SJCRH30 (cell line): ENCODE data around the gene RNF217. TPM values are rescaled to one million over a fixed set of nuclear protein-coding genes. Genes with fewer than 3 reads are reported as not detected.
"Not testable (repeated sequence)": the region's sequence is repeated elsewhere in the genome, so short reads cannot be mapped to it uniquely, and the experiment has no call there.

Experiments
- DNase-seq, 2 experiments: peaks; one replicate each; pipeline ENCODE4 v3.0.0-alpha.2; 2015 to 2020
- H3K27ac ChIP-seq: fragments of 250-450 bp; sonication (Bioruptor Pico); 2 replicates; pipeline ENCODE4 v1.5.1; 2020; ENCODE audit warnings: mild to moderate bottlenecking, moderate library complexity
- H3K27me3 ChIP-seq: fragments of 250-450 bp; sonication (Bioruptor Pico); 2 replicates; pipeline ENCODE4 v1.5.1; 2020; ENCODE audit warnings: mild to moderate bottlenecking, moderate library complexity
- H3K36me3 ChIP-seq: fragments of 250-450 bp; sonication (Bioruptor Pico); 2 replicates; pipeline ENCODE4 v1.5.1; 2020; ENCODE audit warnings: mild to moderate bottlenecking, moderate library complexity
- H3K4me1 ChIP-seq: fragments of 250-450 bp; sonication (Bioruptor Pico); 2 replicates; pipeline ENCODE4 v1.5.1; 2020; ENCODE audit warnings: mild to moderate bottlenecking, moderate library complexity
- H3K4me3 ChIP-seq: fragments of 250-450 bp; sonication (Bioruptor Pico); 2 replicates; pipeline ENCODE4 v1.5.1; 2020; ENCODE audit warnings: mild to moderate bottlenecking, moderate library complexity
- H3K9me3 ChIP-seq: fragments of 250-450 bp; sonication (Bioruptor Pico); replicated peaks from 2 replicates; pipeline ENCODE4 v1.5.1; 2020; ENCODE audit warnings: mild to moderate bottlenecking, moderate library complexity
- total RNA-seq: library from RNA; depleted of rRNA; stranded (reverse); fragments of >200 nt; shearing (Covaris generic); gene quantifications from 2 replicates; pipeline ENCODE4 v1.2.3, GENCODE V29; 2014

RNF217 gene
- total RNA-seq, 1 experiment from 2014 or later = 16.0 TPM

DNA sequence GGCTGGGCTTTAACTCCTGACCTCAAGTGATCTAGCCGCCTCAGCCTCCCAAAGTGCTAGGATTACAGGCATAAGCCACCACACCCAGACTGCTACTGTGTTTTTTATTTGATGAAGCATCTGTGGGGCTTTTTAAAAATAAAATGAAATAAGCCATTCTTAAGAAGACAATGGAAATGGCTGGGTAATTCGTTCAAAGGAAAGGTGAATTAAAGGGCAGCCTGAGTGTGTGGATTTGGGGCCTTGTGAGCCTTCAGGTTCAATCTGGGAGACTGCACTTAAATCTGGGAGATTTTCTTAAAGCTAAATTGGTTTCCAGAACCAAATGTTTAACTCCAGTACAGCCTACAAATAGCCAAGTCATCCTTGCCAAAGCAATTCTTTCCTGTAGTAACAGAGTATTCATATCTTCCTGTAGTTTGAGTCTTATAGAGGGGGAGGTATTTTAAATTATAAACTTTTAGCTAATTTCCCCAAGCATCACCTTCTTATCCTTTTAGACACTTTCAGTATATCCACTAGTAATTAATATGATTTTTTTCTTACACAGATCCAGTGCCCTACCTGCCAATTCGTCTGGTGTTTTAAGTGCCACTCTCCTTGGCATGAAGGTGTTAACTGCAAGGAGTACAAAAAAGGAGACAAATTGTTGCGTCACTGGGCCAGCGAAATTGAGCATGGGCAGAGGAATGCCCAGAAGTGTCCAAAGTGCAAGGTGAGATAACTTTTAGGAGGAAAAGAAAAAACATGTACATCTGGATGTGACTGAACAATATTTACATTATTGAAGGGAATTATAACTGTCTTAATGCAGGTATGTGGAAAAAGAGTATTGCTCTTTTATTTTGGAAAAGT lies 95.4 kb downstream of the RNF217 start:
- no peaks in the 10 kb centered on the region for H3K27me3 ChIP-seq
- H3K27ac ChIP-seq = no peak overlapping the region
- DNase-seq = no peak
- no peak overlapping the region for H3K4me3 ChIP-seq
- no peaks in the 10 kb centered on the region for H3K36me3 ChIP-seq
- no peaks in the 10 kb centered on the region for H3K4me1 ChIP-seq
- no peaks in the 10 kb centered on the region for H3K9me3 ChIP-seq

GRCh38 chr6:125058546-125058945 lies 96.3 kb downstream of the RNF217 start:
- H3K4me3 ChIP-seq = no peak overlapping the region
- no peak overlapping the region for H3K27ac ChIP-seq
- H3K4me1 ChIP-seq = no peaks in the 10 kb centered on the region
- no peaks in the 10 kb centered on the region for H3K36me3 ChIP-seq
- H3K9me3 ChIP-seq = no peaks in the 10 kb centered on the region
- DNase-seq = no peak
- H3K27me3 ChIP-seq = no peaks in the 10 kb centered on the region

GRCh38 chr6:125063307-125063706 lies 101.1 kb downstream of the RNF217 start:
- H3K27me3 ChIP-seq = no peaks in the 10 kb centered on the region
- H3K4me3 ChIP-seq = no peak overlapping the region
- no peak for DNase-seq
- H3K36me3 ChIP-seq = no peaks in the 10 kb centered on the region
- 0 out of 2 replicates have a peak, but pooled peaks cover 2% of the 10 kb centered on the region for H3K4me1 ChIP-seq
- no peak overlapping the region for H3K27ac ChIP-seq
- H3K9me3 ChIP-seq = no peaks in the 10 kb centered on the region

GRCh38 chr6:125066140-125066539 lies 103.9 kb downstream of the RNF217 start:
- Histone ChIP-seq H3K4me1 (0 out of 2 replicates have a peak, but pooled peaks cover 2% of the 10 kb centered on the region), H3K36me3 (no peaks in the 10 kb centered on the region), H3K27me3 (no peaks in the 10 kb centered on the region), H3K27ac (no peak overlapping the region), H3K4me3 (no peak overlapping the region), H3K9me3 (no peaks in the 10 kb centered on the region)
- DNase-seq = no peak

DNA sequence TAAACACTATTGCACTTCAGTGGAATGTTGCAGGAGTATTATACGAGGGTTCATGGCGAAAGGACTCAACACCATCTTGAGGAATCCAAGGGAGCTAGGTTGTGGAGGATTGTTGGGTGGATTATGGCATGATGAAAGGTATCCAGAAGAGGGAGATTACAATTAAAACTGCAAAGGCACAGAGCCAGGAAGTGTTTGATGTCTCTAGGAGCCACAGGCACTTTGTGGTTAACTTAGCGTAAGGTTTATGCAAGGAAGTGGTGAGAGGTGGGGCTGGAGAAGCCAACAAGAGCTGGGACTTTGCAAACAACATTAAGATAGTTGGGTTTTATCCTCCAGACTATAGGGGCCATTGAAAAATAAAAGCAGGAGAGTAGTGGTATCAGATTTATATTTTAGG lies 104.7 kb downstream of the RNF217 start:
- H3K4me1 ChIP-seq = 0 out of 2 replicates have a peak, but pooled peaks cover 2% of the 10 kb centered on the region
- H3K9me3 ChIP-seq = no peaks in the 10 kb centered on the region
- H3K27me3 ChIP-seq = no peaks in the 10 kb centered on the region
- H3K36me3 ChIP-seq = peaks cover 1% of the 10 kb centered on the region; the same call in 1 of the 2 replicates
- DNase-seq = peak in 1 of 2 experiments; percentile 9
- H3K4me3 ChIP-seq = no peak overlapping the region
- no peak overlapping the region for H3K27ac ChIP-seq

GRCh38 chr6:125067552-125067951 lies 105.3 kb downstream of the RNF217 start:
- no peaks in the 10 kb centered on the region for H3K27me3 ChIP-seq
- no peak for DNase-seq

GRCh38 chr6:125073071-125073470 lies 110.8 kb downstream of the RNF217 start:
- no peak overlapping the region for H3K4me3 ChIP-seq
- H3K27ac ChIP-seq = no peak overlapping the region
- H3K27me3 ChIP-seq = no peaks in the 10 kb centered on the region
- H3K9me3 ChIP-seq = no peaks in the 10 kb centered on the region
- no peak for DNase-seq
- peaks cover 7% of the 10 kb centered on the region for H3K36me3 ChIP-seq
- H3K4me1 ChIP-seq = peaks cover 1% of the 10 kb centered on the region; the same call in 1 of the 2 replicates

More at GRCh38 chr6:125067552-125067951, 105.3 kb downstream of the RNF217 start:
- H3K27ac ChIP-seq = no peak overlapping the region
- H3K9me3 ChIP-seq = no peaks in the 10 kb centered on the region
- H3K4me3 ChIP-seq = no peak overlapping the region
- H3K36me3 ChIP-seq = peaks cover 3% of the 10 kb centered on the region; the same call in 1 of the 2 replicates
- 0 out of 2 replicates have a peak, but pooled peaks cover 2% of the 10 kb centered on the region for H3K4me1 ChIP-seq

DNA sequence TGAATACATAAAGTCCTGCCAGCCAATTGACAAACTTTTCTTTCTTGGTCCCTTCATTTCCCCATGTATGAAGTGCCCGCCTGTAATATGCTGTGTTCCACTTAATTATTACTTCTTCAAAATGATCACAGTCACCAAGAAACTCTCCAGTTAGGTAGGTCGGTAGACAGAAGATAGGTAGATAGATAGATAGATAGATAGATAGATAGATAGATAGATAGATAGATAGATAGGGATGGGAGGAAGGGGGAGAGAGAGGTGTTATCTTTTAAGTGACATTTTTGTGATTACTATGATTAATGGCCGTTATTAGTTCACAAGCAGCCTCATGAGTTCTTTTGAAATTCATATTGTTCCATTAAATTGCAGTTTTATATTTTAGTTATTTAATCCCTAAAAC lies 111.9 kb downstream of the RNF217 start:
- H3K4me3 ChIP-seq = no peak overlapping the region
- DNase-seq = no peak
- H3K27ac ChIP-seq = no peak overlapping the region
- peaks cover 10% of the 10 kb centered on the region; the same call in 1 of the 2 replicates for H3K4me1 ChIP-seq
- H3K27me3 ChIP-seq = no peaks in the 10 kb centered on the region
- peaks cover 8% of the 10 kb centered on the region for H3K36me3 ChIP-seq
- H3K9me3 ChIP-seq = no peaks in the 10 kb centered on the region

DNA sequence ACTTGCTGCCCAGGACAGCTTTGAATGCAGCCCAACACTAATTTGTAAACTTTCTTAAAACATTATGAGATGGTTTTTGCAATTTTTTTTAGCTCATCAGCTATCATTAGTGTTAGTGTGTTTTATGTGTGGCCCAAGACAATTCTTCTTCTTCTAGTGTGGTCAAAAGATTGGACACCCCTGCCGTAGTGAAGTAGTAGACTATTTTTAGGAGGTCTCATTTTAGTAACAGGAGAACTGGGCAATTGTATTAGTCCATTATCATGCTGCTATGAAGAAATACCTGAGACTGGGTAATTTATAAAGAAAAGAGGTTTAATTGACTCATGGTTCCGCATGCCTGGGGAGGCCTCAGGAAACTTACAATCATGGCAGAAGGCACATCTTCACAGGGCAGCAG lies 112.8 kb downstream of the RNF217 start:
- H3K4me3 ChIP-seq, H3K27me3 ChIP-seq, H3K9me3 ChIP-seq, DNase-seq, H3K36me3 ChIP-seq, H3K27ac ChIP-seq: not testable (repeated sequence)
- peaks cover 10% of the 10 kb centered on the region; the same call in 1 of the 2 replicates for H3K4me1 ChIP-seq

GRCh38 chr6:125075741-125076481 lies 113.7 kb downstream of the RNF217 start:
- peaks cover 8% of the 10 kb centered on the region for H3K36me3 ChIP-seq
- no peak for DNase-seq
- peaks cover 10% of the 10 kb centered on the region; the same call in 1 of the 2 replicates for H3K4me1 ChIP-seq
- no peaks in the 10 kb centered on the region for H3K27me3 ChIP-seq
- H3K4me3 ChIP-seq = no peak overlapping the region
- no peak overlapping the region for H3K27ac ChIP-seq
- no peaks in the 10 kb centered on the region for H3K9me3 ChIP-seq

DNA sequence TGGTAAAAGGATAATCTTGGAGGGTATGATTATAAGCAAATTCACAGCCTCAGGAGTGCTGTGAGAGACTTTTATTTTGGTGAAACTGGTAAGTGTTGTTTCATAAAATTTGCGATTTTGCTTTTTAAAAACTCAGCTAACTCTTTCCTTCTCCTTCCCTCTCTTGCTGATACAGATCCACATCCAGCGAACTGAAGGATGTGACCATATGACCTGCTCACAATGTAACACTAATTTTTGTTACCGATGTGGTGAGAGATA lies 114.2 kb downstream of the RNF217 start:
- Histone ChIP-seq H3K36me3 (peaks cover 8% of the 10 kb centered on the region), H3K9me3 (no peaks in the 10 kb centered on the region), H3K27ac (no peak overlapping the region), H3K4me1 (peaks cover 10% of the 10 kb centered on the region; the same call in 1 of the 2 replicates), H3K27me3 (no peaks in the 10 kb centered on the region), H3K4me3 (no peak overlapping the region)
- no peak for DNase-seq

GRCh38 chr6:125077453-125077852 lies 115.2 kb downstream of the RNF217 start:
- Histone ChIP-seq H3K36me3 (peaks cover 6% of the 10 kb centered on the region), H3K4me3 (no peak overlapping the region), H3K4me1 (peaks cover 10% of the 10 kb centered on the region; the same call in 1 of the 2 replicates), H3K27me3 (no peaks in the 10 kb centered on the region), H3K27ac (no peak overlapping the region), H3K9me3 (no peaks in the 10 kb centered on the region)
- no peak for DNase-seq

DNA sequence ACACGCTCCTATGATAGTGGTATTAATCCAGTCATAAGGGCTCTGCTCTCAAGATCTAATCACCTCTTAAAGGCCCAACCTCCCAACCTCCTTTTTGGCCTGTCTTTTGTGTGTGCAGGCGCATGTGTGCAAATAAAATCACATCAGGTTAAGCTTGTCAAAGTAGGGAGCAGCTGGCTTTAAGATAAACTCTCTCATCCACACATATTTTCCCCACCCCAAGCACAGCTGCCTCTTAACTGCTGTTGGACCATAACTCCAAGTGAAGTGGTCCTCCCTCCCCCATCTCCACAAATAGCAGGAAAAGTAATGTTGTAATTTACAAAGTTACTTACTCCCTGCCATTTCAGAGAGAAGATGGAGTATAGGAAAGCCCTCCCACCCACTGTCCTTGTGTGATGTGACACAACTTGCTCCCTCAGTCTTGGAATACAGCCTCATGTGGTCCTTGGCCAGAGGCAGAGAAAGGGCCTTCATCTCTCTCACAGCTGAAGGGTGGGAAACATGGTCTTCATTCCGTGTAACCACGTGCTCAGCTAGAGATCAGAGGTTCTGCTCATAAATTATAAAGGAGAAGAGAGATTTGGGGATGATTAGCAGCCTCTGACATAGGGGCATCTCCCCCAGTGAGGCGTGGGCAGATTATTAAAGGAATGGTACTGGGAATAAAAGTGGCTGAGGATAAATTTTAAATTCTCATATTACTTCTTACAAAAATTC lies 116.5 kb downstream of the RNF217 start:
- peak overlapping the region; percentile 41 for H3K27ac ChIP-seq
- DNase-seq = peak; percentile 34 to 51
- no peaks in the 10 kb centered on the region for H3K27me3 ChIP-seq
- no peak overlapping the region for H3K4me3 ChIP-seq
- no peaks in the 10 kb centered on the region for H3K9me3 ChIP-seq
- peaks cover 10% of the 10 kb centered on the region; the same call in 1 of the 2 replicates for H3K4me1 ChIP-seq
- peaks cover 6% of the 10 kb centered on the region for H3K36me3 ChIP-seq

DNA sequence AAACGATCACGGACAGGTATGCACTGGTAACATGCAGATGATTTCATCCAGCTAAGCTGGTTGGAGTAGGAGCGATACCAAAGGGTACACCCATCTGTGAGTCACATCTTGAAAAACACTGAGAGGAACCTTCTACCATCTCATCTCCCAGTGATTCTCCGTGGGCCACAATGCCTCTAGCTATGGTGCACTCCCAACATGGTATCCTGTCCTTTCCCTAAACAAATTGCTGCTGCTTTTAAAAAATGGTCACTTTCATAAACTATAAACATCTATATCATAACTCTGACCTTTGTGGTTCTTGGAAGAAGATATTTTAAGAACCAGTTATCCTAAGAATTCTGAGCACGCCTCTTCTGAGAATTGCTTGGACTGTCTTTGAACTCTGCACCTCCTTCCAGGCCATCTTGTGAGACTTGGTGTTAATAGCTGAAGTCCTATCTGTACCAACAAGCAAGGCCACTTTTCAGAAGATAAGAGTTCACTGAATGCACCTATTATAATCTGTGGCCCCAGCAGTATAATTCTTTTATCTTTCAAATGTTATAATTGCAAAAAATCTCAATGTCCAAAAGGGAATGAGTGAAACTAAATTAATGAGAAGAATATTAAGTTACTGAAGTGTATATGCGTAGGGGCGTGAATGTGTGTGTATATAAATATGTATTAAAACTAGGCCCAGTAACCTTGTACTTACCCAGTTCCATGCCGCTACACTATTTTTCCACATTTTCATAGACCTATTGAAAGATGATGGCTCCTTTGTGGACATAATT lies 120.9 kb downstream of the RNF217 start:
- no peak overlapping the region for H3K27ac ChIP-seq
- no peak overlapping the region for H3K4me3 ChIP-seq
- no peaks in the 10 kb centered on the region for H3K27me3 ChIP-seq
- H3K36me3 ChIP-seq = peaks cover 5% of the 10 kb centered on the region
- DNase-seq = no peak
- peaks cover 9% of the 10 kb centered on the region; the same call in 1 of the 2 replicates for H3K4me1 ChIP-seq
- no peaks in the 10 kb centered on the region for H3K9me3 ChIP-seq
